Testis (tissue), 2 donors: ENCODE measurements around the gene NKX2-3.

Experiments used
- POLR2A ChIP-seq: fragments of 450-650 bp; IDR thresholded peaks from one replicate; pipeline ENCODE4 v1.6.1; 2017; ENCODE audit warnings: antibody characterized with exemption, mild to moderate bottlenecking, moderate library complexity
- TF ChIP-seq, protein P1 (sequence below), 3 experiments: fragments of 450-650 bp in 2 of 3; fragments of 200-600 bp in 1 of 3; sonication (generic) in 1 of 3; IDR thresholded peaks; one replicate each; pipeline ENCODE4 v1.5.1; 2016 to 2019; ENCODE audit warnings: antibody characterized with exemption in 3 of 3, mild to moderate bottlenecking in 2 of 3, moderate library complexity in 1 of 3

DNA sequence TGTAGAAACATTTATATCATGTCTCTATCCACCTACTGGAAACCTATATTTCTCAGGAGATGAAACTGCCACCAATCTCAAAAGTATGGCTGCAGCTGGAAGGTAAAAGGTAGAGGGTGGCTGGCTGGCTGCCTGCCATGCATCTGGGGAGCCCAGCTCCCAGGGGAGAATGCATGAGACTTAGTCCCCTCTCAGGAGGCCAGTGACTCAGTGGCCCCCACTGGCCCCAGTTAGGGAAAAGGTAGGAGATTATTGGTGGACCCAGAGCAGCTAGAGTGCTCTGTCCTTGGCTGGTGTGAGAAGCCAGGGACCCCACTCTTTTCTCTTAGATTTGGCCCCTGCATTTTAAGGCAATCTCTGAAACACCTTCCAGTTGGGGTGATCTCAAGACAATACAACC is 6.8 kb upstream of the NKX2-3 start:
- no peak for TF ChIP-seq POLR2A
- TF ChIP-seq, protein P1, sequence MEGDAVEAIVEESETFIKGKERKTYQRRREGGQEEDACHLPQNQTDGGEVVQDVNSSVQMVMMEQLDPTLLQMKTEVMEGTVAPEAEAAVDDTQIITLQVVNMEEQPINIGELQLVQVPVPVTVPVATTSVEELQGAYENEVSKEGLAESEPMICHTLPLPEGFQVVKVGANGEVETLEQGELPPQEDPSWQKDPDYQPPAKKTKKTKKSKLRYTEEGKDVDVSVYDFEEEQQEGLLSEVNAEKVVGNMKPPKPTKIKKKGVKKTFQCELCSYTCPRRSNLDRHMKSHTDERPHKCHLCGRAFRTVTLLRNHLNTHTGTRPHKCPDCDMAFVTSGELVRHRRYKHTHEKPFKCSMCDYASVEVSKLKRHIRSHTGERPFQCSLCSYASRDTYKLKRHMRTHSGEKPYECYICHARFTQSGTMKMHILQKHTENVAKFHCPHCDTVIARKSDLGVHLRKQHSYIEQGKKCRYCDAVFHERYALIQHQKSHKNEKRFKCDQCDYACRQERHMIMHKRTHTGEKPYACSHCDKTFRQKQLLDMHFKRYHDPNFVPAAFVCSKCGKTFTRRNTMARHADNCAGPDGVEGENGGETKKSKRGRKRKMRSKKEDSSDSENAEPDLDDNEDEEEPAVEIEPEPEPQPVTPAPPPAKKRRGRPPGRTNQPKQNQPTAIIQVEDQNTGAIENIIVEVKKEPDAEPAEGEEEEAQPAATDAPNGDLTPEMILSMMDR (IDR thresholded peaks at IDR 0.05), result no peak
